GM19372 (cell line): ENCODE measurements around the gene RBM47.

ENCODE experiments used
- ATAC-seq: cut with Tn5 transposase; IDR thresholded peaks from one replicate; pipeline ENCODE4 v1.9.1; 2021; ENCODE audit warnings: mild to moderate bottlenecking, low read depth, moderate library complexity; ENCODE audit not compliant: unreplicated experiment

The RBM47 gene

DNA sequence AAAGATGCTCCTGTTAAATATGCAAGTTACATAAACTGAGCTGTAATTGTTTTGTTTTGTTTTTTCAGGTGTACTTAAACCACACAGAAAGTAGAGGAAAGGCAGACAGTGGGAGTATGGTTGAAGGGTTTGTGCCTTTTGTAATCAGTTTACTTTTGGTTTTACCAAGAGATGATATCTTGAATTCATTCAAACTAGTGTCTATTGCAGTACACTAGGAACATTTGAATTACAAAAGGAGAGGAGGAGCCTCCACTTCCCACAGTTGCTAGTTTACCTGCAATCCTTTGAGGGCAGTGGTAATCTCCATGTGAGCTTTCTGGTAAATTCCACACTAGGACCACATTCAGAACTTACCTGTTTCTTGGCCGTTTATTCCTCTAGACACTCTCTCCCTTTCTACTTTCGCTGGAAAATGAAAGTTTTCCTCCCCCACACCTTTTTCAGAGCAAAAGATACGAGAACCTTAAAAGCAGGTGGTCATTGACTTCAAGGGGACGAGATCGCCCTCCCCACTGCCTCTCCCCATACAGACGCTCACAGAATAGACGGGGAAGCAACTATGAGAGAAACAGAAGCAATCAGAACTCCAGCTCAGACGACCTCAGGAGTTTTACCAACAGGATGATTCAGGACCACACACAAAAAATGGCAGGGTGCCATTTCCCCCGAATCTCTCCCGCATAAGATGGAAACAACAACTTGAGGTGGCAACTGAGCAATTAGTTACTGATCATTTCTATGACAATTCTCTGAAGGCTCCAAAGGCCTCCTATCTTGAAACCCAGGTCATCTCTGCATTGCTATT, 3.3 kb downstream of the RBM47 start:
- ATAC-seq = no peak

DNA sequence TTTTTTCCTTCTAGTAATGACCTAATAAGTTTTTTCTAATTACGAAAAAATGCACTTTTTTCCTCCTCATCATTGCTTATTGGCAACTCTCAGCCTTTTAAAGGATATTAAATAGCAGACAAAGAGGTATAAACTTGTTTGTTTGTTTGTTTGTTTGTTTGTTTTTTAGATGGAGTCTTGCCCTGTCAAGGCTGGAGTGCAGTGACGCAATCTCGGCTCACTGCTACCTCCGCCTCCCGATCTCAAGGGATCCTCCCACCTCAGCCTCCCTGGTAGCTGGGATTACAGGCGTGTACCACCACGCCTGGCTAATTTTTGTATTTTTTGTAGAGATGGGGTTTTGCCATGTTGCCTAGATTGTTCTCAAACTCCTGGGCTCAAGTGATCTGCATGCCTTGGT, 6.0 kb downstream of the RBM47 start:
- no peak for ATAC-seq

- no peak for ATAC-seq
Measured at GRCh38 chr4:40622913-40623312, 6.8 kb downstream of the RBM47 start.

GRCh38 chr4:40621592-40622512, 7.8 kb downstream of the RBM47 start:
- ATAC-seq = peak; percentile 57

GRCh38 chr4:40621229-40621591, 8.5 kb downstream of the RBM47 start:
- no peak for ATAC-seq

GRCh38 chr4:40619600-40619999, 10.1 kb downstream of the RBM47 start:
- ATAC-seq = no peak

GRCh38 chr4:40617872-40618271, 11.8 kb downstream of the RBM47 start:
- no peak for ATAC-seq

- no peak for ATAC-seq
Measured at GRCh38 chr4:40614031-40614430, 15.6 kb downstream of the RBM47 start.

DNA sequence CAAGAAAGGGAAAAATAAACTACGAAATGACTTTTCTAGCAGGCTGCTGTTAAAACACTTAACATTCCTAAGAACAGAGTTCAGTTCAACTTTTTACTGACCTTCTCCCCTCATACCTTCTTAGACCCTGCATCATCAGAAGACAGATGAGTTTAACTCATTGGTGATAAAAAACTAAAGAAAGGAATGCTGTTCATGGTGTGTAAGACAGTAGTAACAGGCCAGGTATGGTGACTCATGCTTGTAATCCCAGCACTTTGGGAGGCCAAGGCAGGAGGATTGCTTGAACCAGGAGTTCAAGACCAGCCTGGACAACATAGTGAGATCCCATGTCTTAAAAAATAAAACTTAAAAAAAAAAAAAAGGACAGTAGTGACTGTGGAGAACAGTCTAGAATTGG, 16.2 kb downstream of the RBM47 start:
- no peak for ATAC-seq

GRCh38 chr4:40612831-40613230, 16.8 kb downstream of the RBM47 start:
- ATAC-seq = no peak

- ATAC-seq = no peak
Measured at GRCh38 chr4:40612283-40612682, 17.4 kb downstream of the RBM47 start.

- ATAC-seq = no peak
Measured at GRCh38 chr4:40608628-40609027, 21.0 kb downstream of the RBM47 start.

DNA sequence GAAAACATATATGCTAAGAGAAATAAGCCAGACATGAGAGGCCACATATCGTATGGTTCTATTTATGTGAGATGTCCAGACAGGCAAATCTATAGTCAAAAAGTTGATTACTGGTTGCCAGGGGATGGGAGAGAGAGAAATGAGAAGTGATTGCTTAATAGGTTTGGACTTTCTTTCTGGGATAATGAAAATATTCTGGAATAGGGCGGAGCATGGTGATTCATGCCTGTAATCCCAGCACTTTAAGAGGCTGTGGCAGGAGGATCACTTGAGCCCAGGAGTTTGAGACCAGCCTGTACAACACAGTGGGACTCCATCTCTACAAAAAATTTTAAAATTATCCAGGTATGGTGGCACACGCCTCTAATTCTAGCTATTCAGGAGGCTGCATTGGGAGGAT, 22.4 kb downstream of the RBM47 start:
- ATAC-seq = no peak

DNA sequence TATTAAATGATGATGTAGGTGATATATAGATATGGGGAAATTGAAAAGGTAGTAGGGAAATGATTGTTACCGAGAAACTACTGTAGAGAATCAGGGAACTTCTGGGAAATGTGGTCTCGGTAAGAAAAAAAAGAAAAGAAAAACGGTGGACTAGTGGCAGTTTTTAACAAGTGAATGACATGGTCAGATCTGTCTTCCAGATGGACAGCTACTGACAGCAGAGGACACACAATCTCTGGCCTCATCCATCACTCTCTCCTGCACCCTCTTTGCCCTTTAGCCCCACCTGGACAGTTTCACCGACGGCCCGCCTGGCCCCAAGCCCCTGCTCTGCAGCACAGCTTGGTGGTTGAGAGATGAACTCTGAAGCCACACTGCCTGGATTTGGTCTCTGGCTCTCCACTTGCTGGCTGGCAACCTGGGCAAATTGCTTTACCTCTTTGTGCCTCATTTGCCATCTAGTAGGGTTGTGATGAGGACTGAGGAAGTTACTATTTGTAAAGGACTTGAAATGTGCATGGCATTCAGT, 23.4 kb downstream of the RBM47 start:
- no peak for ATAC-seq

DNA sequence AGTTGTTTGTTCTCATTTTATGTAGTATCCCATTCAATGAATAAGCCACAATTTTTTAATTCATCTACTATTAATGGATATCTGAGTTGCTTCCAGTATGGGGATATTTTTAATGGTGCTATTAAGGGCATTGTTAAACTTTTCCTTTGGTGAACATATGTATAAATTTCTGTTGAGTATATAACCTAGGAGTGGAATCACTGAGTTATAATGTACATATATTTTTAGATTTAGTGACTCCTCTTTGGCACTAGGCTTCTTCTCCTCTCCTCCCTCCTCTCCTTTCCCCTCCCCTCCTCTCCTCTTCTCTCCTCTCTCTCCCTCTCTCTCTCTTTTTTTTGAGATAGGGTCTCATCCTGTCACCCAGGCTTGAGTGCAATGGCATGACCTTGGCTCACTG, 26.4 kb downstream of the RBM47 start:
- ATAC-seq = no peak

DNA sequence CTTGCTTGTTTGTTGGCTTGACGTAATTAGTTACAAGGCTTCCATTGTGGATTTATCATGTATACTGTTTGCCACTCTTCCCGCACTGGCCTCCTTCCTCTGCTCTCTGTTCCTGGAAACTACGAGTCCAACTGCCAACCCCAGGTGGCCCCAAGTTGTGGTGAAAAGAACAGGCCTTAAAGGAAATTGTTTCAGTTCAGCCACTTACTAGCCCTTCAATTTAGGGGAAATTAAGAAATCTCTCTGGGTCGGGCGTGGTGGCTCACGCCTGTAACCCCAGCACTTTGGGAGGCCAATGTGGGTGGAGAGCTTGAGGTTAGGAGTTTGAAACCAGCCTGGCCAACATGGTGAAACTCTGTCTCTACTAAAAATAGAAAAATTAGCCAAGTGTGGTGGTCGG, 28.0 kb downstream of the RBM47 start:
- no peak for ATAC-seq

- no peak for ATAC-seq
Measured at GRCh38 chr4:40600850-40601249, 28.8 kb downstream of the RBM47 start.

GRCh38 chr4:40599431-40599830, 30.2 kb downstream of the RBM47 start:
- no peak for ATAC-seq

- no peak for ATAC-seq
Measured at GRCh38 chr4:40596522-40596921, 33.1 kb downstream of the RBM47 start.

GRCh38 chr4:40595981-40596380, 33.7 kb downstream of the RBM47 start:
- no peak for ATAC-seq
